AG09319 (cell line): ENCODE results near the gene VWA3A.
"Not testable (repeated sequence)": the region's sequence is repeated elsewhere in the genome, so short reads cannot be mapped to it uniquely, and the experiment has no call there.

ENCODE experiments used
- DNase-seq: peaks from one replicate; pipeline ENCODE4 v3.0.0-alpha.2; 2010; ENCODE audit warnings: low read depth; ENCODE audit errors: extremely low read depth
- CTCF ChIP-seq: IDR thresholded peaks from 2 replicates; pipeline ENCODE4 v1.5.1; 2011; ENCODE audit warnings: low read depth, mild to moderate bottlenecking, inconsistent platforms, low read length, moderate library complexity

The VWA3A gene, protein sequence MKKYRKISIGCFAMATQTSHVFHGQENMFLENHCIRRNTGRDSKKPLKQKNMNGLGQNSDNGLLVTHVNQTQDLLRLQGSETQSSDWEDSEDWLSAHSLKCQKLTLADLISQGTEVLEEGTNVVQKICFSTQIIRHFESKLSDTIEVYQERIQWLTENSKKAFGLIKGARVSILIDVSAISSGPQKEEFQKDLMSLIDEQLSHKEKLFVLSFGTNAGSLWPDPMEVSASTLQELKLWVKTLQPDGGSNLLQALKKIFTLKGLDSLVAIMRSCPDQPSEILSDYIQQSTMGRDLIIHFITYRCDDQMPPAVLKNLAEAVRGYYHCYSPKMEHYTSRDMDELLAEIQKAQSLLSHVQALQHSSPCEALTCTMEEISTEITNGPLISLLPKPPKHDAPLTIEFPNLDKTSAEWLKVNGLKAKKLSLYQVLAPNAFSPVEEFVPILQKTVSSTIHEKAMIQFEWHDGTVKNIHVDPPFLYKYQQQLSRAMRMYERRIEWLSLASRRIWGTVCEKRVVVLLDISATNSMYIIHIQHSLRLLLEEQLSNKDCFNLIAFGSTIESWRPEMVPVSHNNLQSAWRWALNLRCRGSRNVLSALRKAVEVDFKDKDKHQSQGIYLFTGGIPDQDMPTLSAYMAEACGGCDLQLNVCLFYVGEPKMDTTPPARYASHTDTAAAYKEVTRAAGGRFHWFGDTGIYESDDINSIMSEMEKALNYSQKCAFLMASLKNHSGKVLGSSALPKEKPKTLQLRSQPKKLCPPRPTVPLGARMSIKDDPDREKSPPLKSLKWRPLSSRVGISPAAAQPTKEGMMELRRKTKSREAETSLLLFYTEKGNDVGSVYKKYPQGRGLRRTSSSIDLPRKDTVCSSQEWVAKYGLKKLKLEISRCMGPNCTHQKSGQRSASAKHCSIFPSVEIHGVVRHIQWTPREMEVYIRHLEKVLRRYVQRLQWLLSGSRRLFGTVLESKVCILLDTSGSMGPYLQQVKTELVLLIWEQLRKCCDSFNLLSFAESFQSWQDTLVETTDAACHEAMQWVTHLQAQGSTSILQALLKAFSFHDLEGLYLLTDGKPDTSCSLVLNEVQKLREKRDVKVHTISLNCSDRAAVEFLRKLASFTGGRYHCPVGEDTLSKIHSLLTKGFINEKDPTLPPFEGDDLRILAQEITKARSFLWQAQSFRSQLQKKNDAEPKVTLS

GRCh38 chr16:22092143-22092933 is at the start of gene VWA3A:
VWA3A (plus strand) TSS chr16:22092541; CDS start chr16:22092638, 97 bp downstream.
- peak; percentile 30 for DNase-seq
- TF ChIP-seq CTCF: no peak

GRCh38 chr16:22043882-22044281 is 48.5 kb upstream of the VWA3A start:
- not testable (repeated sequence) for DNase-seq

- DNase-seq: not testable (repeated sequence)
Observed at GRCh38 chr16:22045888-22046287, 46.5 kb upstream of the VWA3A start.

DNA sequence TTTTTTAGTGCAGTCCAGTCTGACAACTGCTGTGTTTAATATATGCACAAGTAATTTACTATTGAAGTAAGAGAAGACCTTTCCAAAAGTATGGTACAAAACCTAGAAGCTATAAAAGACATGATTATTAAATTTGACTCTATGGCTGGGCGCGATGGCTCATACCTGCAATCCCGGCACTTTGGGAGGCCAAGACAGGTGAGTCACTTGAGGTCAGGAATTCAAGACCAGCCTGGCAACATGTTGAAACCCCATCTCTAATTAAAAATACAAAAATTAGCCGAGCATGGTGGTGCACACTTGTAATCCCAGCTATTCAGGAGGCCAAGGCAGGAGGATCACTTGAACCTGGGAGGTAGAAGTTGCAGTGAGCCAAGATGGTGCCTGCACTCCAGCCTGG is 41.4 kb upstream of the VWA3A start:
- no peak for TF ChIP-seq CTCF
- DNase-seq: no peak

DNA sequence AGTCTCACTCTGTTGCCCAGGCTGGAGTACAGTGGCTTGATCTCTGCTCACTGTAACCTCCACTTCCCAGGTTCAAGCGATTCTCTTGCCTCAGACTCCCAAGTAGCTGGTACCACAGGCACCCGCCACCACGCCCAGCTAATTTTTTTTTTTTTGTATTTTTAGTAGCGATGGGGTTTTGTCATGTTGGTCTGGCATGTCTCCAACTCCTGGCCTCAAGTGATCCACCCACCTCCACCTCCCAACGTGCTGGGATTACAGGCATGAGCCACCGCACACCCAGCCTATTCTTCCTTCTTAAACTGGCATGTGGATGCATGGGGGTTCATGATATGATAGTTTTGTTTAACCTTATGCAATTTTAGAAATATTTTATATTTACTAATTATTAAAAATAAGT is 39.4 kb upstream of the VWA3A start:
- no peak for TF ChIP-seq CTCF
- DNase-seq: no peak

GRCh38 chr16:22053921-22054341 is 38.4 kb upstream of the VWA3A start:
- no peak for DNase-seq
- TF ChIP-seq CTCF: no peak

- TF ChIP-seq CTCF: no peak
- no peak for DNase-seq
Observed at GRCh38 chr16:22054847-22055590, 37.3 kb upstream of the VWA3A start.
